GM21447 (cell line): Measurements from ENCODE around the gene RNF144A.
"Not testable (repeated sequence)": the region's sequence is repeated elsewhere in the genome, so short reads cannot be mapped to it uniquely, and the experiment has no call there.

Source experiments
- ATAC-seq: cut with Tn5 transposase; IDR thresholded peaks from one replicate; pipeline ENCODE4 v1.9.1; 2021; ENCODE audit not compliant: unreplicated experiment

RNF144A gene

GRCh38 chr2:6995391-6996097 lies 78.3 kb downstream of the RNF144A start:
- no peak for ATAC-seq

DNA sequence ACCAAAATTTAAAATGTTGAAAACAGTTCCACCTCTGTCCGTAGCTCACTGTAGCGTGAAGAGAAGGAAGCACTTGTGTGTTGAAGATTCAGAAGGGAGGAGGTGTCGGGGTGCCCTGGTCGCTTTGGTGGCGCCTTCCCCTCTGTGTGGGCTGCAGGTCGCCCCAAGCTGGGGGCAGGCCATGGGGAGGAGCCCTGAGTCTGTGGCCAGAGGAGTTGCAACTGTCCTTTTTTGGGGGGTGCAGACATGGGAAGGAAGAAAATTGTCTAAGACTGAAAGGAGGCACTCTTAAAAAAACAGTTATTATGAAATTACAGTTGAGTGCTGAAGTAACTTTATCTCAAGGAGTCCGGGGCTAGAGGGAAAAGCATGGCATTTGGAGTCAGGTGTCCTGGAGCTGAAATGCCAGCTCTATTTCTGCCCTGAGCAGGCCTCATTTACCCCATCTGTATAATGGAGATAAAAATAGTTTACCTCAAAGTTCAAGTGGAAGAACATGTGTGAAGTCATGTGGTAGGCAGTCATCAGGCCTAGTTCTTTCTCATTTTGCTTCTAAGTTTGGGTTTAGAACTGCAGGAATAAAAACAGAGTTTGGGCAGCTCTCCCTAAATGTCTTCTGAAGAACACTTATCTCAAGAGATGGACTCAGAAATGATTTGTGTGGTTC lies 82.1 kb downstream of the RNF144A start:
- ATAC-seq, result peak; percentile 82

GRCh38 chr2:7001395-7001794 lies 84.2 kb downstream of the RNF144A start:
- not testable (repeated sequence) for ATAC-seq

DNA sequence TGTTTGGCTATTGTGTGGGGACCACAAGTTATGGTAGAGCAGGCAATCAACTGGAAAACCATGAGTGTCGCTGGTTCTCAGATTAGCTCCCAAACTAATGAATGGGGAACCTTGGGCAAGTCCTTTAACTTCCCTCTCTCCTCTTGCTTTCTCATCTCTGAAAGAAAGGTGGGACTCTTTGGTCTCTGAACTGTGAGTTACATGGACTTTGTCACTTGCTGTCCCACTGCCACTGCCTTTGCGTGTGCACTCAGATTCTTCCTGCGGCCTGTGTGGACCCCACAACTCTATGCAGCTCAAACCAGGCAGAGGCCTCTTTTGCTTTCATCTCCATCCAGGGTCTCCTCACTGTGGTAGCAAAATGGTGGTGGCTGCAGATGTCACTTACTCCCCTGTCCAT lies 86.7 kb downstream of the RNF144A start:
- no peak for ATAC-seq

- no peak for ATAC-seq
Observed at GRCh38 chr2:7004636-7005035, 87.4 kb downstream of the RNF144A start.

DNA sequence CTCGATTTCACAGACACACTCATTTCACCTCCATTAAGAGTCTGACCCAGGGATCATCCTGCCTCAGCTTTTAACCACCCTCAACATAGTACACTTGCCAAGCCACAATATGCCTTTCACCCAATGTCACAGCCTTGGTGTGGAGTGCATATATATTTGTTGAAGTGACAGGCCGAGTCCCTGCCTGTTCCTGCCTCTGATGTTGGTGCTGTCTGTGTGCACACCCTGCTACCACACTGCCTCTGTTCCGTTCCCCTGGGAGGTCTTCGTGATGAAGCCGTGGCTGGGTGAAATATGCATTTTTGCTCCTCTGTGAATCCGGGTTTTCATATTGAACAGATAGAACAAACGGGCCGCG lies 90.3 kb downstream of the RNF144A start:
- peak; percentile 34 for ATAC-seq

- peak; percentile 59 for ATAC-seq
Observed at GRCh38 chr2:7007846-7008741, 90.9 kb downstream of the RNF144A start.

- no peak for ATAC-seq
Observed at GRCh38 chr2:7009207-7009911, 92.1 kb downstream of the RNF144A start.

- no peak for ATAC-seq
Observed at GRCh38 chr2:7010391-7011054, 93.3 kb downstream of the RNF144A start.

GRCh38 chr2:7011356-7012083 lies 94.3 kb downstream of the RNF144A start:
- ATAC-seq, result no peak

- ATAC-seq, result no peak
Observed at GRCh38 chr2:7012141-7012764, 95.0 kb downstream of the RNF144A start.

DNA sequence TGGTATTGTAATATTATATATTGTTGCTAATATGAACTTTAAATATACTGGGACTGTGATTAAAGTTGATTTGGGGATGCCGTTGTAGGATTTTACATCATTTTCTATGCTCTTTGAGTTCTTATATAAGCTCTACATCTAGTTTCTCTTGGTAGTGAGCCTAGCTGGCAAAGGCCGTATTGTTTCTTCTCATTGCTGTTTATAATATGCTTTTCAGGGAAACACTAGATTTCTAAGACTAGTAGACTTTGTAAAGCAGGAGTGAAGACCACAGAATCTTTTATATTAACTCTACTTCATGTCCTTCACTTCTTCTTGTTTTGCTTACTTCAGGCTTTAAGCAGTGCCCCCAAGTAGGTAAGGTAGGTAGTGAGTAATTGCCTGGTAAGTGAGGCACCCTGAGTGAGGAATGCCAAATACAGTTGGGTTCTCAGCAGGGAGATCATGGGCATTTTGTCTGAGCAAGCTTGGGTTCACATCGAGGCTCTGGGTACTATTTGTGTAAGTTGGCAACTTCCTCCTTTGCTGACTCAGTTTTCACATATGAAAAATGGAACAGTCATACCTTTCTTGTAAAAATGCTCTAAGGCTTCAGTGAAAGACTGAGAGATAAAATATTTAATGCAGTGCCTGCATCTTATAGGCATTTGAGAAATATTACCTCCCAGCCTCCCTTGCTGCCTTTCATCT lies 96.4 kb downstream of the RNF144A start:
- no peak for ATAC-seq

GRCh38 chr2:7014174-7014640 lies 97.0 kb downstream of the RNF144A start:
- ATAC-seq, result peak; percentile 78

GRCh38 chr2:7015007-7015950 lies 98.1 kb downstream of the RNF144A start:
- no peak for ATAC-seq

DNA sequence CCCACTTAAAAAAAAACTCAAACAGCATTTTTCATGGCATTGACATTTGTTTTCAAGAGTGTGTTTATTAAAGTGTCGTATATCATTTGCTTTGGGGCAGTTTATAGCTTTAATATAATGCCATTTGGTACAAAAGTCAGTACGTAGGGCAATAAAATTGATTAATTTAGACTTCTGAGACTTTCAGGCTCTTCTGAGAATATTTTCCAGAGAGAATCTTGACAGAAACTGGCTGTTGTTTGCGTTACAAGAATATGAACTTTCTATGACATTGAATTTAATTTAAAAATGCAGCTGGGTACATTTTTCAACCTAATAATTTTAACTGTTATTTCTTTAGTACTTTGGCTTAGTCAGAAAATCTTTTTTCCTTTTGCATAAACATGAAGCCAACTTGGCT lies 98.9 kb downstream of the RNF144A start:
- no peak for ATAC-seq

GRCh38 chr2:7016601-7017211 lies 99.5 kb downstream of the RNF144A start:
- ATAC-seq, result no peak

GRCh38 chr2:7017671-7018281 lies 100.6 kb downstream of the RNF144A start:
- ATAC-seq, result no peak
